ENCODE measurements around the gene TTC13. TPM values are rescaled to one million over a fixed set of nuclear protein-coding genes. Genes with fewer than 3 reads are reported as not detected.

TTC13 gene
- total RNA-seq, 2 donors from 2014 or later: 12.1 to 12.2 TPM

DNA sequence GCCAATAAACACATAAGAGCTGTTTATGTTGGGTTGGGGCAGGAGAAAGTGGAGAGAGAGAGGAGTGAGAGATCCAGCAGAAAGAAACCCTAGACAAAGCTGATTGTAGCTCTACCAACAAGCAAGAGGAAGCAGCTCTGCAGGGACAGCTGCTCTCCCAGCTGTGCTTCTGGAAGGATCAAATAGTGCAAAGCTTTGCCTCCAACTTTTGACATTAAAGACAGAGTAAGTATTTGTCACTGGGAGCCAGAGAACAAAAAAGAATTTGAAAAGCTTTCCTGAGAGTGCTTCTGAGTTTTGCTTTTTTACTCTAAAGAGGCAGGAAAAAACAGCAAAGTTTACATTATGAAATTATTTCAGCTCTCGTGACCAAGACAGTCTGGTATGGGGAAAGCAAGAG, 81.9 kb downstream of the TTC13 start:
- WGBS: 39% methylated on average over 1 of the region's 1 CpG
- intact Hi-C loops (cut with DNase I): no loop called here
- Histone ChIP-seq H3K27ac (no peak overlapping the region), H3K27me3 (replicated peaks; ENCODE audit: insufficient read depth) (no peaks in the 10 kb centered on the region), H3K9me3 (no peaks in the 10 kb centered on the region), H3K4me3 (no peak overlapping the region), H3K4me1 (replicated peaks) (no peaks in the 10 kb centered on the region), H3K36me3 (no peaks in the 10 kb centered on the region)
- TF ChIP-seq, protein P1, sequence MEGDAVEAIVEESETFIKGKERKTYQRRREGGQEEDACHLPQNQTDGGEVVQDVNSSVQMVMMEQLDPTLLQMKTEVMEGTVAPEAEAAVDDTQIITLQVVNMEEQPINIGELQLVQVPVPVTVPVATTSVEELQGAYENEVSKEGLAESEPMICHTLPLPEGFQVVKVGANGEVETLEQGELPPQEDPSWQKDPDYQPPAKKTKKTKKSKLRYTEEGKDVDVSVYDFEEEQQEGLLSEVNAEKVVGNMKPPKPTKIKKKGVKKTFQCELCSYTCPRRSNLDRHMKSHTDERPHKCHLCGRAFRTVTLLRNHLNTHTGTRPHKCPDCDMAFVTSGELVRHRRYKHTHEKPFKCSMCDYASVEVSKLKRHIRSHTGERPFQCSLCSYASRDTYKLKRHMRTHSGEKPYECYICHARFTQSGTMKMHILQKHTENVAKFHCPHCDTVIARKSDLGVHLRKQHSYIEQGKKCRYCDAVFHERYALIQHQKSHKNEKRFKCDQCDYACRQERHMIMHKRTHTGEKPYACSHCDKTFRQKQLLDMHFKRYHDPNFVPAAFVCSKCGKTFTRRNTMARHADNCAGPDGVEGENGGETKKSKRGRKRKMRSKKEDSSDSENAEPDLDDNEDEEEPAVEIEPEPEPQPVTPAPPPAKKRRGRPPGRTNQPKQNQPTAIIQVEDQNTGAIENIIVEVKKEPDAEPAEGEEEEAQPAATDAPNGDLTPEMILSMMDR (IDR thresholded peaks at IDR 0.05): no peak
- TF ChIP-seq POLR2A (IDR thresholded peaks at IDR 0.05) (no peak), POLR2AphosphoS5 (IDR thresholded peaks at IDR 0.05) (no peak)
- DNase-seq (ENCODE audit: low spot score): no peak

DNA sequence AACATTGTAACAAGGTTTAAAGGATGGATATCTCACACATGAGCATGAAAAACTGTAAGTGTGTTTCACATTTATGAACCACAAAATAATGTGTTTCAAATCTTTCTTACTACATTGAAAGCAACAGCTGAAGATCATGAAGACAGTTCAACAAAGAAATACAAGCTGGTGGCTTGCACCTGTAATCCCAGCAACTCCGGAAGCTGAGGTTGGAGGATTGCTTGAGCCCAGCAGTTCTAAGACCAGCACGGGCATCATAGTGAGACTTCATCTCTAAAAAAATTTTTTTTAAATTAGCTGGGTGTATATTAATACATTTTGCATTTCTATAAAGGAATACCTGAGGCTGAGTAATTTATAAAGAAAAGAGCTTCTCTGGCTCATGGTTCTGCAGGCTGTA, 83.2 kb downstream of the TTC13 start:
- TF ChIP-seq, protein P1 (IDR thresholded peaks at IDR 0.05): no peak
- TF ChIP-seq POLR2A (IDR thresholded peaks at IDR 0.05) (no peak), POLR2AphosphoS5 (IDR thresholded peaks at IDR 0.05) (no peak)
- Histone ChIP-seq H3K4me1 (replicated peaks) (no peaks in the 10 kb centered on the region), H3K27ac (no peak overlapping the region), H3K4me3 (no peak overlapping the region), H3K27me3 (replicated peaks; ENCODE audit: insufficient read depth) (no peaks in the 10 kb centered on the region), H3K9me3 (no peaks in the 10 kb centered on the region), H3K36me3 (no peaks in the 10 kb centered on the region)
- WGBS: 86% methylated on average over 2 of the region's 2 CpGs
- no peak for DNase-seq (ENCODE audit: low spot score)
- intact Hi-C loops (cut with DNase I): no loop called here

DNA sequence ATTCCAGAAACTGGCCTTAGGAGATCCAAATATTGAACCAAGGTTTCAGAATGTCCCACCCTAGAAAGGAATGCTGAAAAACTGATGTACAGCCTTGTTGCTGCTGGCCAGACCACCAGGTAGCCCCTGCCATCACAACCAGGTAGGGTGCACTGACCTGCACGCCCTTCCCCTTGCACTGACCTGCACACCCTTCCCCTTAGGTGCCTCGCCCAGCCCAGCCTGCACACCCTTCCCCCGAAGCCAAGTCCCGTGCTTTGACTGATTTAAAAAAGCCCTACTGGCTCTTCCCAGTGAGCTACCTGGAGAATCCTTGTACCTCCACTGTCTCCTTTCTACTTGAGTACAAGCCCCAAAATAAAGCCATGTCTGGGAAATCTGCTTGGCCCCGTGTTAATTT, 84.0 kb downstream of the TTC13 start:
- no peak overlapping the region for H3K4me3 ChIP-seq
- DNase-seq (ENCODE audit: low spot score): no peak
- H3K27ac ChIP-seq: no peak overlapping the region
- no peaks in the 10 kb centered on the region for H3K27me3 ChIP-seq (replicated peaks; ENCODE audit: insufficient read depth)
- WGBS: 80% methylated on average over 5 of the region's 5 CpGs
- H3K9me3 ChIP-seq: no peaks in the 10 kb centered on the region
- H3K4me1 ChIP-seq (replicated peaks): no peaks in the 10 kb centered on the region
- TF ChIP-seq POLR2A (IDR thresholded peaks at IDR 0.05): no peak
- no peak for TF ChIP-seq POLR2AphosphoS5 (IDR thresholded peaks at IDR 0.05)
- TF ChIP-seq, protein P1 (IDR thresholded peaks at IDR 0.05): no peak
- H3K36me3 ChIP-seq: no peaks in the 10 kb centered on the region
- intact Hi-C loops (cut with DNase I): no loop called here

DNA sequence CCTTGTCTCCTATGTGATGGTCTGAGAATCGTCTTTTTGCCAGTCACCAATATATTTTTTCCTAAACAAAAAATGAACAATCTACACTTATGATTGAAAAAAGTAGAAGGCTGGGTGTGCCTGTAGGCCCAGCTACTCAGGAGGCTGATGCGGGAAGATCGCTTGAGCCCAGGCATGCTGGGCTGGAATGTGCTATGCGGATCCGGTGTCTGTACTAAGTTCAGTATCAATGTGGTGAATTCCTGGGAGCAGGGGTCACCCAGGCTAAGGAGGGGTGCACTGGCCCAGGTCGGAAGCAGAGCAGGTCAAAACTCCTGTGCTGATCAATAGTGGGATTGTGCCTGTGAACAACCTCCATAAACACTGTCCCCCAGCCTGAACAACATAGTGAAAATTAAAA, 84.6 kb downstream of the TTC13 start:
- no peak overlapping the region for H3K27ac ChIP-seq
- H3K9me3 ChIP-seq: no peaks in the 10 kb centered on the region
- WGBS: 87% methylated on average over 6 of the region's 6 CpGs
- H3K27me3 ChIP-seq (replicated peaks; ENCODE audit: insufficient read depth): no peaks in the 10 kb centered on the region
- no peaks in the 10 kb centered on the region for H3K4me1 ChIP-seq (replicated peaks)
- intact Hi-C loops (cut with DNase I): no loop called here
- no peaks in the 10 kb centered on the region for H3K36me3 ChIP-seq
- TF ChIP-seq, protein P1 (IDR thresholded peaks at IDR 0.05): no peak
- TF ChIP-seq POLR2A (IDR thresholded peaks at IDR 0.05) (no peak), POLR2AphosphoS5 (IDR thresholded peaks at IDR 0.05) (no peak)
- no peak for DNase-seq (ENCODE audit: low spot score)
- no peak overlapping the region for H3K4me3 ChIP-seq

DNA sequence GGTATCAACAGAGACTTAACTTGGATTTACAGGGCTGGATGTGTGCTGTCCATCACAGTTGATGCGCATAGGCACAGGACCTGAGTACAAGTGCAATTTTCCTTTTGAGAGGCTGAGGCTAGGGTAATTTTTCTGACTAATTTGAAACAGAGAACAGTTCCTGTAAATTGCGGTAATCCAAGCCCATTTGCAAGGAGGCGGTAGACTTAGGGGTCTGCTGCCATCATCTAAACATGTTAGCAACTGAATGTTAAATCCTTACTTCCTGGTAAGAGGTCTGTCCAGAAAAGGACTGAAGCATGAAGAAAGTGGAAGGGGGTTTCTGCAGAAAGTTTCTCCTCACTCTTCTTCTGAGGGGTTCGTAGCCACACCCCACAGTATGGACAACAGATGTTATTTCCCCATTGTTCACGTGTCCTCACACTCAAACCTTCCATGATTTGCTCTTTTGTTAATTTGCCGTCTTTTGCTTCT, 86.6 kb downstream of the TTC13 start:
- Histone ChIP-seq H3K4me3 (no peak overlapping the region), H3K27me3 (replicated peaks; ENCODE audit: insufficient read depth) (no peaks in the 10 kb centered on the region), H3K4me1 (replicated peaks) (no peaks in the 10 kb centered on the region), H3K27ac (no peak overlapping the region), H3K36me3 (no peaks in the 10 kb centered on the region), H3K9me3 (no peaks in the 10 kb centered on the region)
- intact Hi-C loops (cut with DNase I): no loop called here
- DNase-seq (ENCODE audit: low spot score): no peak
- WGBS: 88% methylated on average over 6 of the region's 6 CpGs
- no peak for TF ChIP-seq POLR2AphosphoS5 (IDR thresholded peaks at IDR 0.05)
- TF ChIP-seq POLR2A (IDR thresholded peaks at IDR 0.05): no peak
- TF ChIP-seq, protein P1 (IDR thresholded peaks at IDR 0.05): no peak
